ENCODE data around the gene FGF14. TPM values are rescaled to one million over a fixed set of nuclear protein-coding genes. Genes with fewer than 3 reads are reported as not detected.

Gene FGF14
- polyA plus RNA-seq, 1 of the 3 experiments (the other 2 are of a cell fraction) = 0.20 TPM

GRCh38 chr13:102233566-102234208 lies 168.2 kb downstream of the FGF14 start:
- Histone ChIP-seq H3K4me1 (ENCODE audit: control insufficient read depth in 1 of 2, insufficient read depth in 2 of 2, low read depth in 1 of 2, low read length in 1 of 2) (peaks cover 0 to 19% of the 10 kb centered on the region in 2 experiments; a peak in 2 of 4 replicates), H3K9me2 (no peaks in the 10 kb centered on the region), H2AFZ (ENCODE audit: low read depth) (peak overlapping the region; percentile 16; the same call in 1 of the 2 replicates), H3K27ac (ENCODE audit: low read depth in 2 of 2, low read length in 1 of 2) (no peak overlapping the region; a peak in 1 of 4 replicates), H3K4me2 (no peak overlapping the region), H3K79me2 (ENCODE audit: insufficient read depth) (no peaks in the 10 kb centered on the region), H3K9me3 (no peaks in the 10 kb centered on the region), H3K9ac (no peak overlapping the region), H3K27me3 (ENCODE audit: insufficient read depth) (no peaks in the 10 kb centered on the region), H3F3A (replicated peaks; ENCODE audit: insufficient read depth) (no peaks in the 10 kb centered on the region), H4K20me1 (ENCODE audit: insufficient read depth) (no peaks in the 10 kb centered on the region), H3K4me3 (ENCODE audit: low read depth in 2 of 2, low read length in 1 of 2) (no peak overlapping the region), H3K36me3 (replicated peaks in 1 of 2; ENCODE audit: control insufficient read depth in 1 of 2, insufficient read depth in 2 of 2, low read length in 1 of 2) (peaks cover 0 to 2% of the 10 kb centered on the region in 2 experiments)
- TF ChIP-seq TCF12 (IDR thresholded peaks at IDR 0.05) = no peak
- TF ChIP-seq, protein P1, sequence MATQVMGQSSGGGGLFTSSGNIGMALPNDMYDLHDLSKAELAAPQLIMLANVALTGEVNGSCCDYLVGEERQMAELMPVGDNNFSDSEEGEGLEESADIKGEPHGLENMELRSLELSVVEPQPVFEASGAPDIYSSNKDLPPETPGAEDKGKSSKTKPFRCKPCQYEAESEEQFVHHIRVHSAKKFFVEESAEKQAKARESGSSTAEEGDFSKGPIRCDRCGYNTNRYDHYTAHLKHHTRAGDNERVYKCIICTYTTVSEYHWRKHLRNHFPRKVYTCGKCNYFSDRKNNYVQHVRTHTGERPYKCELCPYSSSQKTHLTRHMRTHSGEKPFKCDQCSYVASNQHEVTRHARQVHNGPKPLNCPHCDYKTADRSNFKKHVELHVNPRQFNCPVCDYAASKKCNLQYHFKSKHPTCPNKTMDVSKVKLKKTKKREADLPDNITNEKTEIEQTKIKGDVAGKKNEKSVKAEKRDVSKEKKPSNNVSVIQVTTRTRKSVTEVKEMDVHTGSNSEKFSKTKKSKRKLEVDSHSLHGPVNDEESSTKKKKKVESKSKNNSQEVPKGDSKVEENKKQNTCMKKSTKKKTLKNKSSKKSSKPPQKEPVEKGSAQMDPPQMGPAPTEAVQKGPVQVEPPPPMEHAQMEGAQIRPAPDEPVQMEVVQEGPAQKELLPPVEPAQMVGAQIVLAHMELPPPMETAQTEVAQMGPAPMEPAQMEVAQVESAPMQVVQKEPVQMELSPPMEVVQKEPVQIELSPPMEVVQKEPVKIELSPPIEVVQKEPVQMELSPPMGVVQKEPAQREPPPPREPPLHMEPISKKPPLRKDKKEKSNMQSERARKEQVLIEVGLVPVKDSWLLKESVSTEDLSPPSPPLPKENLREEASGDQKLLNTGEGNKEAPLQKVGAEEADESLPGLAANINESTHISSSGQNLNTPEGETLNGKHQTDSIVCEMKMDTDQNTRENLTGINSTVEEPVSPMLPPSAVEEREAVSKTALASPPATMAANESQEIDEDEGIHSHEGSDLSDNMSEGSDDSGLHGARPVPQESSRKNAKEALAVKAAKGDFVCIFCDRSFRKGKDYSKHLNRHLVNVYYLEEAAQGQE (IDR thresholded peaks at IDR 0.05; ENCODE audit: low read depth, low read length) = no peak
- POLR2A ChIA-PET = no interaction called here
- no peak for DNase-seq
- CTCF ChIA-PET = no interaction called here
- 76% methylated on average over 3 of the region's 3 CpGs for WGBS (ENCODE audit: low lambda C conversion rate)

GRCh38 chr13:102231479-102231878 lies 170.4 kb downstream of the FGF14 start:
- ChIA-PET CTCF (interaction anchor here (0.9 to 1.8 kb wide), 5 partner anchors 9 to 163 kb away, joined by 3 to 5 read pairs (median 3); no protein-coding TSS in a partner anchor), POLR2A (no interaction called here)
- no peak for DNase-seq
- no peaks in the 10 kb centered on the region for H3K79me2 ChIP-seq (ENCODE audit: insufficient read depth)
- no peak overlapping the region for H3K4me3 ChIP-seq (ENCODE audit: low read depth in 2 of 2, low read length in 1 of 2)
- H3F3A ChIP-seq (replicated peaks; ENCODE audit: insufficient read depth) = no peaks in the 10 kb centered on the region
- no peaks in the 10 kb centered on the region for H4K20me1 ChIP-seq (ENCODE audit: insufficient read depth)
- 38% methylated on average over 2 of the region's 2 CpGs for WGBS (ENCODE audit: low lambda C conversion rate)
- peaks cover 0 to 2% of the 10 kb centered on the region in 2 experiments for H3K36me3 ChIP-seq (replicated peaks in 1 of 2; ENCODE audit: control insufficient read depth in 1 of 2, insufficient read depth in 2 of 2, low read length in 1 of 2)
- H3K27me3 ChIP-seq (ENCODE audit: insufficient read depth) = no peaks in the 10 kb centered on the region
- H3K4me1 ChIP-seq (ENCODE audit: control insufficient read depth in 1 of 2, insufficient read depth in 2 of 2, low read depth in 1 of 2, low read length in 1 of 2) = peaks cover 0 to 5% of the 10 kb centered on the region in 2 experiments; a peak in 1 of 4 replicates
- H3K9me3 ChIP-seq = no peaks in the 10 kb centered on the region
- no peaks in the 10 kb centered on the region for H3K9me2 ChIP-seq
- no peak for TF ChIP-seq ZBTB33 (IDR thresholded peaks at IDR 0.05; ENCODE audit: borderline replicate concordance, low read depth)
- TF ChIP-seq EZH2phosphoT487 (IDR thresholded peaks at IDR 0.05; ENCODE audit: borderline replicate concordance, low read depth) = no peak
- TF ChIP-seq NFIC (IDR thresholded peaks at IDR 0.05; ENCODE audit: borderline replicate concordance) = no peak
- no peak for TF ChIP-seq MAX (IDR thresholded peaks at IDR 0.05; ENCODE audit: low read depth)
- TF ChIP-seq EP300 (IDR thresholded peaks at IDR 0.05; ENCODE audit: borderline replicate concordance in 1 of 2, low read depth in 1 of 2, low read length in 1 of 2) = no peak
- TF ChIP-seq, protein P2, sequence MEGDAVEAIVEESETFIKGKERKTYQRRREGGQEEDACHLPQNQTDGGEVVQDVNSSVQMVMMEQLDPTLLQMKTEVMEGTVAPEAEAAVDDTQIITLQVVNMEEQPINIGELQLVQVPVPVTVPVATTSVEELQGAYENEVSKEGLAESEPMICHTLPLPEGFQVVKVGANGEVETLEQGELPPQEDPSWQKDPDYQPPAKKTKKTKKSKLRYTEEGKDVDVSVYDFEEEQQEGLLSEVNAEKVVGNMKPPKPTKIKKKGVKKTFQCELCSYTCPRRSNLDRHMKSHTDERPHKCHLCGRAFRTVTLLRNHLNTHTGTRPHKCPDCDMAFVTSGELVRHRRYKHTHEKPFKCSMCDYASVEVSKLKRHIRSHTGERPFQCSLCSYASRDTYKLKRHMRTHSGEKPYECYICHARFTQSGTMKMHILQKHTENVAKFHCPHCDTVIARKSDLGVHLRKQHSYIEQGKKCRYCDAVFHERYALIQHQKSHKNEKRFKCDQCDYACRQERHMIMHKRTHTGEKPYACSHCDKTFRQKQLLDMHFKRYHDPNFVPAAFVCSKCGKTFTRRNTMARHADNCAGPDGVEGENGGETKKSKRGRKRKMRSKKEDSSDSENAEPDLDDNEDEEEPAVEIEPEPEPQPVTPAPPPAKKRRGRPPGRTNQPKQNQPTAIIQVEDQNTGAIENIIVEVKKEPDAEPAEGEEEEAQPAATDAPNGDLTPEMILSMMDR (IDR thresholded peaks at IDR 0.05) = no peak
- no peak for TF ChIP-seq GATA2 (CRISPR knock-in tag; IDR thresholded peaks at IDR 0.05)
- TF ChIP-seq, protein P3, sequence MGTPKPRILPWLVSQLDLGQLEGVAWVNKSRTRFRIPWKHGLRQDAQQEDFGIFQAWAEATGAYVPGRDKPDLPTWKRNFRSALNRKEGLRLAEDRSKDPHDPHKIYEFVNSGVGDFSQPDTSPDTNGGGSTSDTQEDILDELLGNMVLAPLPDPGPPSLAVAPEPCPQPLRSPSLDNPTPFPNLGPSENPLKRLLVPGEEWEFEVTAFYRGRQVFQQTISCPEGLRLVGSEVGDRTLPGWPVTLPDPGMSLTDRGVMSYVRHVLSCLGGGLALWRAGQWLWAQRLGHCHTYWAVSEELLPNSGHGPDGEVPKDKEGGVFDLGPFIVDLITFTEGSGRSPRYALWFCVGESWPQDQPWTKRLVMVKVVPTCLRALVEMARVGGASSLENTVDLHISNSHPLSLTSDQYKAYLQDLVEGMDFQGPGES (IDR thresholded peaks at IDR 0.05; ENCODE audit: low read depth, low read length) = no peak
- no peak overlapping the region for H3K4me2 ChIP-seq
- no peak overlapping the region for H2AFZ ChIP-seq (ENCODE audit: low read depth)
- no peak overlapping the region for H3K9ac ChIP-seq
- peak overlapping the region in 1 of 2 experiments; percentile 39; a peak in 1 of 4 replicates for H3K27ac ChIP-seq (ENCODE audit: low read depth in 2 of 2, low read length in 1 of 2)

Data from SK-N-SH (cell line).